ENCODE measurements around the gene VRK1. TPM values are rescaled to one million over a fixed set of nuclear protein-coding genes. Genes with fewer than 3 reads are reported as not detected.

The VRK1 gene
- total and polyA plus RNA-seq, 10 of the 15 experiments (the other 5 are each of a cell fraction or from before 2014, with no cell fraction given), result 50.9 to 137 (median 84.7) TPM

GRCh38 chr14:96761066-96761465, 36.1 kb upstream of the VRK1 start:
- ATAC-seq (no peak), FAIRE-seq (no peak), DNase-seq (ENCODE audit: low read depth, low spot score) (no peak)
- no TSS peak for BruUV-seq (replicated peaks)
- Histone ChIP-seq H3K27ac (ENCODE audit: control insufficient read depth, insufficient read depth) (no peak overlapping the region), H2AFZ (ENCODE audit: control insufficient read depth, low read depth, low read length) (no peak overlapping the region), H3K9me3 (replicated peaks; ENCODE audit: control insufficient read depth, insufficient read depth, low read length) (no peaks in the 10 kb centered on the region), H3K36me3 (ENCODE audit: control insufficient read depth in 2 of 2, insufficient read depth in 2 of 2, low read length in 1 of 2) (no peaks in the 10 kb centered on the region), H4K20me1 (ENCODE audit: control insufficient read depth, insufficient read depth) (no peaks in the 10 kb centered on the region), H3K27me3 (replicated peaks in 1 of 2; ENCODE audit: control insufficient read depth in 2 of 2, insufficient read depth in 2 of 2, low read length in 1 of 2) (peaks cover 0 to 4% of the 10 kb centered on the region in 2 experiments; a peak in 1 of 4 replicates), H3K4me2 (ENCODE audit: control insufficient read depth, insufficient read depth) (no peak overlapping the region), H3K79me2 (ENCODE audit: control insufficient read depth, insufficient read depth, low read length) (no peaks in the 10 kb centered on the region), H3K4me3 (no peak overlapping the region), H3K9ac (ENCODE audit: control insufficient read depth, insufficient read depth, low read length) (no peak overlapping the region), H3K4me1 (ENCODE audit: control insufficient read depth, insufficient read depth, low read length) (no peaks in the 10 kb centered on the region)
- in situ Hi-C loops (cut with MboI), result no loop called here
- ChIA-PET CTCF (interaction anchor here (1.9 to 2.0 kb wide), 2 partner anchors 19 to 92 kb away, joined by 4 to 7 read pairs; no protein-coding TSS in a partner anchor), RAD21 (ENCODE audit: unreplicated experiment) (interaction anchor here (3.8 kb wide), 1 partner anchor 92 kb away, joined by 25 read pairs; no protein-coding TSS in a partner anchor), POLR2A (no interaction called here), SMC1A (ENCODE audit: uncharacterized antibody, unreplicated experiment) (interaction anchor here (1.3 kb wide), 2 partner anchors 20 to 92 kb away, joined by 3 to 4 read pairs; no protein-coding TSS in a partner anchor)
- intact Hi-C loops (cut with micrococcal nuclease; ENCODE audit: unreplicated experiment), result no loop called here
- TF ChIP-seq NFYB (IDR thresholded peaks at IDR 0.05; ENCODE audit: insufficient read depth, low read depth, low read length) (no peak), CBFB (IDR thresholded peaks at IDR 0.05; ENCODE audit: low read depth) (no peak), NKRF (conservative IDR thresholded peaks at IDR 0.05) (no peak), TCF7 (IDR thresholded peaks at IDR 0.05; ENCODE audit: borderline replicate concordance) (no peak), POLR2AphosphoS5 (IDR thresholded peaks at IDR 0.05; ENCODE audit: low read length) (no peak), USF1 (IDR thresholded peaks at IDR 0.05; ENCODE audit: borderline replicate concordance, extremely low read length, insufficient read depth, low read depth, low read length) (no peak), E4F1 (IDR thresholded peaks at IDR 0.05; ENCODE audit: borderline replicate concordance, partially characterized antibody) (no peak), ATF2 (IDR thresholded peaks at IDR 0.05; ENCODE audit: low read length) (no peak), TARDBP (IDR thresholded peaks at IDR 0.05; ENCODE audit: borderline replicate concordance) (no peak), RB1 (IDR thresholded peaks at IDR 0.05; ENCODE audit: borderline replicate concordance) (no peak), ZSCAN29 (IDR thresholded peaks at IDR 0.05) (no peak)
- WGBS (ENCODE audit: insufficient coverage, insufficient replicate concordance, low lambda C conversion rate, missing lambda C conversion rate), result 75% methylated on average over 6 of the region's 6 CpGs

Measured in GM12878 (cell line).